ENCODE data around the gene SYNC. TPM values are rescaled to one million over a fixed set of nuclear protein-coding genes. Genes with fewer than 3 reads are reported as not detected.

The SYNC gene
- total and polyA plus RNA-seq, 4 experiments from 2014 or later, result not detected

- Mint-ChIP-seq H3K36me3 (no peaks in the 10 kb centered on the region), H3K4me1 (peaks cover 3 to 13% (median 5%) of the 10 kb centered on the region in 4 donors), H3K9me3 (no peaks in the 10 kb centered on the region), H3K27me3 (peaks cover 3 to 5% of the 10 kb centered on the region in 2 donors), H3K27ac (no peak overlapping the region), H3K4me3 (no peak overlapping the region)
- CTCF ChIA-PET (ENCODE audit: partially characterized antibody), result interaction anchor here (0.6 kb wide), 1 partner anchor 20 kb away, joined by 3 read pairs; no protein-coding TSS in a partner anchor
- no peak overlapping the region for H3K27ac ChIP-seq (ENCODE audit: low read depth, low read length)
- no peaks in the 10 kb centered on the region for H3K27me3 ChIP-seq (ENCODE audit: insufficient read depth, low read length)
- no peak for DNase-seq
- no peaks in the 10 kb centered on the region for H3K9me3 ChIP-seq (ENCODE audit: control insufficient read depth in 1 of 2, low read length in 2 of 2)
- no peak overlapping the region for H3K4me3 ChIP-seq (ENCODE audit: low read length in 2 of 2)
- intact Hi-C loops (cut with micrococcal nuclease), result no loop called here
- H3K4me1 ChIP-seq (ENCODE audit: insufficient read depth, low read length), result peaks cover 8% of the 10 kb centered on the region
- no peaks in the 10 kb centered on the region for H3K36me3 ChIP-seq (ENCODE audit: insufficient read depth, low read length)
- POLR2A ChIA-PET (ENCODE audit: partially characterized antibody), result no interaction called here
Measured at GRCh38 chr1:32719681-32720275, 17.2 kb upstream of the SYNC start.

GRCh38 chr1:32718527-32718926 is 16.0 kb upstream of the SYNC start:
- intact Hi-C loops (cut with micrococcal nuclease), result no loop called here
- no peak overlapping the region for H3K27ac ChIP-seq (ENCODE audit: low read depth, low read length)
- H3K4me3 ChIP-seq (ENCODE audit: low read length in 2 of 2), result no peak overlapping the region
- no peak overlapping the region for H3K27ac Mint-ChIP-seq
- no peaks in the 10 kb centered on the region for H3K9me3 Mint-ChIP-seq
- no peaks in the 10 kb centered on the region for H3K9me3 ChIP-seq (ENCODE audit: control insufficient read depth in 1 of 2, low read length in 2 of 2)
- no peaks in the 10 kb centered on the region for H3K27me3 ChIP-seq (ENCODE audit: insufficient read depth, low read length)
- ChIA-PET CTCF (ENCODE audit: partially characterized antibody) (interaction anchor here (1.2 to 8.5 kb wide), 2 partner anchors 50 to 56 kb away, joined by 3 to 184 read pairs; no protein-coding TSS in a partner anchor), POLR2A (ENCODE audit: partially characterized antibody) (no interaction called here)
- DNase-seq, result no peak
- H3K27me3 Mint-ChIP-seq, result peaks cover 2 to 3% of the 10 kb centered on the region in 2 donors
- H3K36me3 Mint-ChIP-seq, result no peaks in the 10 kb centered on the region
- H3K4me1 ChIP-seq (ENCODE audit: insufficient read depth, low read length), result peaks cover 7% of the 10 kb centered on the region
- no peaks in the 10 kb centered on the region for H3K36me3 ChIP-seq (ENCODE audit: insufficient read depth, low read length)
- H3K4me3 Mint-ChIP-seq, result no peak overlapping the region
- peaks cover 3 to 13% (median 5%) of the 10 kb centered on the region in 4 donors for H3K4me1 Mint-ChIP-seq

GRCh38 chr1:32718036-32718435 is 15.5 kb upstream of the SYNC start:
- peaks cover 7% of the 10 kb centered on the region for H3K4me1 ChIP-seq (ENCODE audit: insufficient read depth, low read length)
- POLR2A ChIA-PET (ENCODE audit: partially characterized antibody), result no interaction called here
- Mint-ChIP-seq H3K36me3 (no peaks in the 10 kb centered on the region), H3K9me3 (no peaks in the 10 kb centered on the region), H3K4me3 (no peak overlapping the region), H3K27ac (no peak overlapping the region), H3K4me1 (peaks cover 3 to 17% (median 6%) of the 10 kb centered on the region in 4 donors), H3K27me3 (peaks cover 2 to 3% of the 10 kb centered on the region in 2 donors)
- no peaks in the 10 kb centered on the region for H3K9me3 ChIP-seq (ENCODE audit: control insufficient read depth in 1 of 2, low read length in 2 of 2)
- DNase-seq, result no peak
- intact Hi-C loops (cut with micrococcal nuclease), result no loop called here
- no peaks in the 10 kb centered on the region for H3K27me3 ChIP-seq (ENCODE audit: insufficient read depth, low read length)
- no peaks in the 10 kb centered on the region for H3K36me3 ChIP-seq (ENCODE audit: insufficient read depth, low read length)
- CTCF ChIA-PET (ENCODE audit: partially characterized antibody), result interaction anchor here (1.2 to 8.5 kb wide), 2 partner anchors 51 to 56 kb away, joined by 3 to 184 read pairs; no protein-coding TSS in a partner anchor
- no peak overlapping the region for H3K4me3 ChIP-seq (ENCODE audit: low read length in 2 of 2)
- H3K27ac ChIP-seq (ENCODE audit: low read depth, low read length), result no peak overlapping the region

- CTCF ChIA-PET (ENCODE audit: partially characterized antibody), result interaction anchor here (1.2 to 8.5 kb wide), 2 partner anchors 51 to 57 kb away, joined by 3 to 184 read pairs; no protein-coding TSS in a partner anchor
- intact Hi-C loops (cut with micrococcal nuclease), result no loop called here
- H3K27ac ChIP-seq (ENCODE audit: low read depth, low read length), result no peak overlapping the region
- H3K27me3 ChIP-seq (ENCODE audit: insufficient read depth, low read length), result no peaks in the 10 kb centered on the region
- Mint-ChIP-seq H3K4me1 (peaks cover 3 to 17% (median 6%) of the 10 kb centered on the region in 4 donors), H3K27ac (no peak overlapping the region), H3K27me3 (peaks cover 2 to 3% of the 10 kb centered on the region in 2 donors), H3K9me3 (no peaks in the 10 kb centered on the region), H3K36me3 (no peaks in the 10 kb centered on the region), H3K4me3 (no peak overlapping the region)
- H3K4me1 ChIP-seq (ENCODE audit: insufficient read depth, low read length), result peaks cover 9% of the 10 kb centered on the region
- POLR2A ChIA-PET (ENCODE audit: partially characterized antibody), result no interaction called here
- no peaks in the 10 kb centered on the region for H3K36me3 ChIP-seq (ENCODE audit: insufficient read depth, low read length)
- H3K4me3 ChIP-seq (ENCODE audit: low read length in 2 of 2), result no peak overlapping the region
- H3K9me3 ChIP-seq (ENCODE audit: control insufficient read depth in 1 of 2, low read length in 2 of 2), result no peaks in the 10 kb centered on the region
- DNase-seq, result no peak
Measured at GRCh38 chr1:32717503-32717902, 14.9 kb upstream of the SYNC start.

GRCh38 chr1:32716312-32717148 is 14.0 kb upstream of the SYNC start:
- no peaks in the 10 kb centered on the region for H3K36me3 ChIP-seq (ENCODE audit: insufficient read depth, low read length)
- no peaks in the 10 kb centered on the region for H3K9me3 ChIP-seq (ENCODE audit: control insufficient read depth in 1 of 2, low read length in 2 of 2)
- ChIA-PET POLR2A (ENCODE audit: partially characterized antibody) (no interaction called here), CTCF (ENCODE audit: partially characterized antibody) (interaction anchor here (1.0 to 8.5 kb wide), 2 partner anchors 10 to 58 kb away, joined by 3 to 184 read pairs; no protein-coding TSS in a partner anchor)
- H3K27me3 ChIP-seq (ENCODE audit: insufficient read depth, low read length), result no peaks in the 10 kb centered on the region
- H3K27ac Mint-ChIP-seq, result peak overlapping the region in 1 of 7 donors; percentile 36
- no peak overlapping the region for H3K27ac ChIP-seq (ENCODE audit: low read depth, low read length)
- no peaks in the 10 kb centered on the region for H3K9me3 Mint-ChIP-seq
- DNase-seq, result peak in 4 of 5 donors; percentile 18 to 28 (median 24)
- H3K4me3 ChIP-seq (ENCODE audit: low read length in 2 of 2), result no peak overlapping the region
- H3K36me3 Mint-ChIP-seq, result no peaks in the 10 kb centered on the region
- peaks cover 3 to 17% (median 7%) of the 10 kb centered on the region in 4 donors for H3K4me1 Mint-ChIP-seq
- intact Hi-C loops (cut with micrococcal nuclease), result no loop called here
- peak overlapping the region in 2 of 8 donors; percentile 35 to 45 for H3K4me3 Mint-ChIP-seq
- peaks cover 0 to 2% of the 10 kb centered on the region in 2 donors for H3K27me3 Mint-ChIP-seq
- H3K4me1 ChIP-seq (ENCODE audit: insufficient read depth, low read length), result peaks cover 15% of the 10 kb centered on the region

GRCh38 chr1:32715901-32716311 is 13.3 kb upstream of the SYNC start:
- H3K9me3 ChIP-seq (ENCODE audit: control insufficient read depth in 1 of 2, low read length in 2 of 2), result no peaks in the 10 kb centered on the region
- no peaks in the 10 kb centered on the region for H3K36me3 ChIP-seq (ENCODE audit: insufficient read depth, low read length)
- H3K27me3 ChIP-seq (ENCODE audit: insufficient read depth, low read length), result no peaks in the 10 kb centered on the region
- ChIA-PET POLR2A (ENCODE audit: partially characterized antibody) (interaction anchor here (0.6 kb wide), 1 partner anchor 73 kb away, joined by 4 read pairs; no protein-coding TSS in a partner anchor), CTCF (ENCODE audit: partially characterized antibody) (interaction anchor here (1.0 to 8.5 kb wide), 2 partner anchors 10 to 58 kb away, joined by 3 to 184 read pairs; no protein-coding TSS in a partner anchor)
- H3K9me3 Mint-ChIP-seq, result no peaks in the 10 kb centered on the region
- H3K27ac Mint-ChIP-seq, result peak overlapping the region in 1 of 7 donors; percentile 36
- H3K36me3 Mint-ChIP-seq, result no peaks in the 10 kb centered on the region
- peak overlapping the region in 1 of 8 donors; percentile 35 for H3K4me3 Mint-ChIP-seq
- H3K27ac ChIP-seq (ENCODE audit: low read depth, low read length), result no peak overlapping the region
- H3K4me1 Mint-ChIP-seq, result peaks cover 3 to 17% (median 7%) of the 10 kb centered on the region in 4 donors
- no peak for DNase-seq
- H3K4me3 ChIP-seq (ENCODE audit: low read length in 2 of 2), result no peak overlapping the region
- intact Hi-C loops (cut with micrococcal nuclease), result no loop called here
- peaks cover 0 to 2% of the 10 kb centered on the region in 2 donors for H3K27me3 Mint-ChIP-seq
- H3K4me1 ChIP-seq (ENCODE audit: insufficient read depth, low read length), result peaks cover 15% of the 10 kb centered on the region

- Histone ChIP-seq H3K9me3 (ENCODE audit: control insufficient read depth in 1 of 2, low read length in 2 of 2) (no peaks in the 10 kb centered on the region), H3K4me3 (ENCODE audit: low read length in 2 of 2) (no peak overlapping the region), H3K27ac (ENCODE audit: low read depth, low read length) (no peak overlapping the region), H3K27me3 (ENCODE audit: insufficient read depth, low read length) (no peaks in the 10 kb centered on the region), H3K4me1 (ENCODE audit: insufficient read depth, low read length) (peaks cover 15% of the 10 kb centered on the region), H3K36me3 (ENCODE audit: insufficient read depth, low read length) (no peaks in the 10 kb centered on the region)
- Mint-ChIP-seq H3K27ac (no peak overlapping the region), H3K4me3 (no peak overlapping the region), H3K9me3 (no peaks in the 10 kb centered on the region), H3K27me3 (peaks cover 0 to 2% of the 10 kb centered on the region in 2 donors), H3K4me1 (peaks cover 3 to 17% (median 7%) of the 10 kb centered on the region in 4 donors), H3K36me3 (no peaks in the 10 kb centered on the region)
- POLR2A ChIA-PET (ENCODE audit: partially characterized antibody), result no interaction called here
- intact Hi-C loops (cut with micrococcal nuclease), result loop anchor here (5.0 kb wide), 1 partner anchor 373 kb away; no protein-coding TSS in a partner anchor
- CTCF ChIA-PET (ENCODE audit: partially characterized antibody), result interaction anchor here (0.6 to 8.5 kb wide), 6 partner anchors 8 to 563 kb away, joined by 3 to 184 read pairs (median 12); no protein-coding TSS in a partner anchor
- no peak for DNase-seq
Measured at GRCh38 chr1:32714277-32714676, 11.7 kb upstream of the SYNC start.

All from CD4-positive, alpha-beta memory T cell (primary cell).